Astrocyte (in vitro differentiated cells and primary cell): ENCODE data around the gene DYNC2I2.

ENCODE experiments used
- EZH2 ChIP-seq: IDR thresholded peaks from 2 replicates; pipeline ENCODE4 v1.6.1; 2012; ENCODE audit warnings: mild to moderate bottlenecking, low read length, inconsistent platforms; ENCODE audit not compliant: insufficient read depth
- TF ChIP-seq, protein P1 (sequence below): IDR thresholded peaks from 2 replicates; pipeline ENCODE4 v1.5.1; 2011; ENCODE audit warnings: low read depth, mild to moderate bottlenecking, inconsistent platforms, low read length, moderate library complexity; ENCODE audit not compliant: insufficient read depth

DNA sequence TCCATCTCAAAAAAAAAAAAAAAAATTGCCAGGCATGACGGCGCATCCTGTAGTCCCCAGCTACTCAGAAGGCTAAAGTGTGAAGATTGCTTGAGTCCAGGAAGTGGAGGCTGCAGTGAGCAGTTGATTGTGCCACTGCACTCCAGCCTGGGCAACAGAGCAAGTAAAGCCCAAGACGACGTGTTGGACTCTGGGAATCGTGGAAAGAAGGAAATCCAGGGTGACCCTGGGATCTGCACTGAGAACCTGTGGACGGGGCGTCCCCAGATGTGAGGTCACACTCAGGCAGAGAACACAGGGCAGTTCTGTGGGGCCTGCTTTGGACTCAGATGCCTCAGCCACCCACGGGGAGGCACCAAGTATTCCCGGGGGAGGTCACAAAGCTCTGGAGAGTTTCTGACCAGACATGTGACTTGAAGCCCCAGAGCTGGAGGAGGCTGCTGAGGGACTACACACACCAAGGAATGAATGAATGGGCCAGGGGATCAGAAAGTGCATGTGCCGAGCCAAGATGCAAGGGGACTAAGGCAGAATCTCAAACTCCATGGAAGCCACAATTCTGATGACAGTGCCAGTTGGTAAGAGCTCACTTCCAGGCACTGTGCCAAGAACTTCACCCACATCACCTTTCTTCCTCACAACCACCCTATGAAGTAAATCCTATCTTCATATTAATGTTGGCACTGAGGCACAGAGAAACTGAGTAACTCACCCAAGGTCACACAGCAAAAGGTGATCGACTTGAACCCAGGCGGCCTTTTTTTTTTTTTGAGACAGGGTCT is 12.9 kb downstream of the DYNC2I2 start:
- TF ChIP-seq, protein P1, sequence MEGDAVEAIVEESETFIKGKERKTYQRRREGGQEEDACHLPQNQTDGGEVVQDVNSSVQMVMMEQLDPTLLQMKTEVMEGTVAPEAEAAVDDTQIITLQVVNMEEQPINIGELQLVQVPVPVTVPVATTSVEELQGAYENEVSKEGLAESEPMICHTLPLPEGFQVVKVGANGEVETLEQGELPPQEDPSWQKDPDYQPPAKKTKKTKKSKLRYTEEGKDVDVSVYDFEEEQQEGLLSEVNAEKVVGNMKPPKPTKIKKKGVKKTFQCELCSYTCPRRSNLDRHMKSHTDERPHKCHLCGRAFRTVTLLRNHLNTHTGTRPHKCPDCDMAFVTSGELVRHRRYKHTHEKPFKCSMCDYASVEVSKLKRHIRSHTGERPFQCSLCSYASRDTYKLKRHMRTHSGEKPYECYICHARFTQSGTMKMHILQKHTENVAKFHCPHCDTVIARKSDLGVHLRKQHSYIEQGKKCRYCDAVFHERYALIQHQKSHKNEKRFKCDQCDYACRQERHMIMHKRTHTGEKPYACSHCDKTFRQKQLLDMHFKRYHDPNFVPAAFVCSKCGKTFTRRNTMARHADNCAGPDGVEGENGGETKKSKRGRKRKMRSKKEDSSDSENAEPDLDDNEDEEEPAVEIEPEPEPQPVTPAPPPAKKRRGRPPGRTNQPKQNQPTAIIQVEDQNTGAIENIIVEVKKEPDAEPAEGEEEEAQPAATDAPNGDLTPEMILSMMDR, result no peak
- no peak for TF ChIP-seq EZH2
